Psoas muscle (tissue), 8 donors: ENCODE results near the gene LGALSL. TPM values are rescaled to one million over a fixed set of nuclear protein-coding genes. Genes with fewer than 3 reads are reported as not detected.

Experiments used
- ATAC-seq, 4 donors: fragments of 200-7000 bp; cut with Tn5 transposase; one replicate each; pipeline ENCODE4 v1.9.1; 2020; ENCODE audit warnings: moderate library complexity in 3 of 4, mild to moderate bottlenecking in 2 of 4
- DNase-seq, 2 donors: peaks; one replicate each; pipeline ENCODE4 v3.0.0-alpha.2; 2020
- H3K27ac ChIP-seq: fragments of 200-600 bp; one replicate; pipeline ENCODE4 v1.8.0; 2022
- H3K27me3 ChIP-seq, 3 donors: fragments of 200-600 bp in 1 of 3; one replicate each; pipeline versions ENCODE4 v1.6.1 to v1.8.0; 2013 to 2022; ENCODE audit warnings: low read length in 2 of 3, mild to moderate bottlenecking in 2 of 3, moderate library complexity in 1 of 3; ENCODE audit not compliant: insufficient read depth in 3 of 3
- H3K36me3 ChIP-seq, 2 donors: fragments of 200-600 bp in 1 of 2; one replicate each; pipeline versions ENCODE4 v1.6.1 to v1.8.0; 2013 to 2022; ENCODE audit warnings: low read depth in 1 of 2, mild to moderate bottlenecking in 1 of 2, moderate library complexity in 1 of 2; ENCODE audit not compliant: insufficient read depth in 1 of 2
- H3K4me1 ChIP-seq: fragments of 200-600 bp; one replicate; pipeline ENCODE4 v1.8.0; 2022
- H3K4me3 ChIP-seq: fragments of 200-600 bp; one replicate; pipeline ENCODE4 v1.8.0; 2022; ENCODE audit warnings: mild to moderate bottlenecking
- H3K9me3 ChIP-seq: fragments of 200-600 bp; one replicate; pipeline ENCODE4 v1.8.0; 2022
- WGBS, 3 donors: extraction: QIAGEN DNeasy Blood & Tissue Kit; methylation state at CpG; one replicate each; pipeline versions ENCODE4 v1.1.6 to v1.1.7; 2013; 5-methylcytosine and 5-hydroxymethylcytosine counted together
- intact Hi-C, 2 donors: fragments of 100-400 bp; cut with DNase I; formaldehyde crosslinking; loops; one replicate each; pipeline versions ENCODE4 v1.11.0 to v1.14.2; 2022
- polyA plus RNA-seq, 3 donors: library from polyadenylated mRNA; stranded (reverse); fragments of 200-250 nt; gene quantifications; one replicate each; pipeline ENCODE4 v1.2.3, GENCODE V29; 2013
- total RNA-seq, 4 donors: library from RNA; stranded (reverse); fragmentation: NEBNext Ultra II Directional in 2 of 4; extraction: Animal tissue kit (Norgen Biotek cat#: 25700) in 2 of 4; gene quantifications; one replicate each; pipeline versions ENCODE4 v1.2.1 to v1.2.4, GENCODE V29; 2021 to 2023
- TF ChIP-seq, protein P1 (sequence below): fragments of 200-600 bp; IDR thresholded peaks from one replicate; pipeline ENCODE4 v1.8.0; 2022; ENCODE audit warnings: antibody characterized with exemption
- donor health status: healthy with polysubstance abuse.
- donor health status: DM: no; HTN: no; CAD: no; lungs with moderate emphysema.
- donor health status: Bipolar disorder and iron deficiency.
- donor health status: healthy.
- donor health status: DM: yes; HTN: yes; CAD: no.
- donor health status: DM: no; HTN: no; CAD: no.
- donor health status: DM: no; HTN: no; CAD: no.
- donor health status: DM: yes; HTN: yes; CAD: no.

Gene LGALSL
- total and polyA plus RNA-seq, 7 donors: 3.6 to 30.9 (median 11.4) TPM

DNA sequence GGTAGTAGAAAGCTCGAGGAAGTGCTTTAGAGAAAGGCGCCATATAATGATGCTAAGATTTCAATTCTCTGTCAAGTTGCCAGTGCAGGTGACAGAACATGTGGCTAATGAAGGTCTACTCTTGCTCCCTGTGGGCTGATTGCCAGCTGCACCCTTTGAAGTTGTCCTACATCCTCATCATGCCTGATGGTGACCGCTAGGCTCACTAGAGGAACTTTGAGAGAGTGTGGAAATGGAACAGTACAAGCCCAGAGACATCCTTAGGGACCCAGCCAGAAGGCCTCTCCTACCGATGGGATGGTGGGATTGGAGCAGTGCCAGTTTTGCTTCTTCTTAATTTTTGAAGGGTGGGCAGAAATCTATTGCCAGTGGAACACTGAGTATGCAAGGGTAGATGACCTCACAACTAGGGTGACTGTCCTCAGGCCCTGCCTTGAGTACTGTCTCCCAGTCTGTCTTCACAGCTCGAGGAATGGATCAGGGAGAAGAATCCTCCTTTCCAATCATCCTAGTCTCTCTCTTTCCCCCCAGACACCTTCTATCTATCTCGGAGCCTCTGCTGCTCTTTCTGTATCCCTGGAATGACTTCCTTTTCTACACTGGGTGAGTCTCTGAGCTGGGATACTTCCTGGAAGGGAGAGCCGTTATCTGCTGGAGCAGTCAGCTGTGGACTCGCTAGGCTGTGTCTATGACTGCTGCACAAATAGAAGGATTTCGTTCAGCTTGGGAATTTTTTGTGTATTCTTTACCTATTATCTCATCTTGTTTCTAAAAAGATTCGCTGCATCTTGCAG lies 33.5 kb downstream of the LGALSL start:
- peak in 3 of 4 donors; percentile 20 to 47 (median 27) for ATAC-seq
- H3K4me1 ChIP-seq: peaks cover 8% of the 10 kb centered on the region
- TF ChIP-seq, protein P1, sequence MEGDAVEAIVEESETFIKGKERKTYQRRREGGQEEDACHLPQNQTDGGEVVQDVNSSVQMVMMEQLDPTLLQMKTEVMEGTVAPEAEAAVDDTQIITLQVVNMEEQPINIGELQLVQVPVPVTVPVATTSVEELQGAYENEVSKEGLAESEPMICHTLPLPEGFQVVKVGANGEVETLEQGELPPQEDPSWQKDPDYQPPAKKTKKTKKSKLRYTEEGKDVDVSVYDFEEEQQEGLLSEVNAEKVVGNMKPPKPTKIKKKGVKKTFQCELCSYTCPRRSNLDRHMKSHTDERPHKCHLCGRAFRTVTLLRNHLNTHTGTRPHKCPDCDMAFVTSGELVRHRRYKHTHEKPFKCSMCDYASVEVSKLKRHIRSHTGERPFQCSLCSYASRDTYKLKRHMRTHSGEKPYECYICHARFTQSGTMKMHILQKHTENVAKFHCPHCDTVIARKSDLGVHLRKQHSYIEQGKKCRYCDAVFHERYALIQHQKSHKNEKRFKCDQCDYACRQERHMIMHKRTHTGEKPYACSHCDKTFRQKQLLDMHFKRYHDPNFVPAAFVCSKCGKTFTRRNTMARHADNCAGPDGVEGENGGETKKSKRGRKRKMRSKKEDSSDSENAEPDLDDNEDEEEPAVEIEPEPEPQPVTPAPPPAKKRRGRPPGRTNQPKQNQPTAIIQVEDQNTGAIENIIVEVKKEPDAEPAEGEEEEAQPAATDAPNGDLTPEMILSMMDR: no peak
- no peaks in the 10 kb centered on the region for H3K27me3 ChIP-seq
- no peak overlapping the region for H3K4me3 ChIP-seq
- DNase-seq: no peak
- no peaks in the 10 kb centered on the region for H3K36me3 ChIP-seq
- WGBS, 3 donors: 58 to 63% (median 63%) methylated on average over 10 of the region's 10 CpGs
- no peak overlapping the region for H3K27ac ChIP-seq
- H3K9me3 ChIP-seq: no peaks in the 10 kb centered on the region
- intact Hi-C loops: loop anchor here (1.0 kb wide), 3 partner anchors 155 to 438 kb away; no protein-coding TSS in a partner anchor

- Histone ChIP-seq H3K36me3 (no peaks in the 10 kb centered on the region), H3K27me3 (no peaks in the 10 kb centered on the region), H3K9me3 (no peaks in the 10 kb centered on the region), H3K4me1 (peaks cover 8% of the 10 kb centered on the region), H3K4me3 (no peak overlapping the region), H3K27ac (no peak overlapping the region)
- intact Hi-C loops: loop anchor here in 1 of 2 donors (1.0 kb wide), 1 partner anchor 156 kb away; no protein-coding TSS in a partner anchor
- DNase-seq: peak; percentile 44 to 79
- WGBS, 3 donors: 51 to 53% (median 52%) methylated on average over 20 of the region's 20 CpGs
- TF ChIP-seq, protein P1: peak; percentile 96
- peak; percentile 75 to 92 (median 83) for ATAC-seq
Observed at GRCh38 chr2:64488050-64488974, 34.4 kb downstream of the LGALSL start.

GRCh38 chr2:64489081-64489751 lies 35.3 kb downstream of the LGALSL start:
- ATAC-seq (no peak), DNase-seq (no peak)
- H3K36me3 ChIP-seq: no peaks in the 10 kb centered on the region
- no peak overlapping the region for H3K27ac ChIP-seq
- H3K27me3 ChIP-seq: no peaks in the 10 kb centered on the region
- H3K4me1 ChIP-seq: peaks cover 8% of the 10 kb centered on the region
- 66 to 89% (median 88%) methylated on average over 5 of the region's 5 CpGs for WGBS, 3 donors
- no peak overlapping the region for H3K4me3 ChIP-seq
- TF ChIP-seq, protein P1: no peak
- intact Hi-C loops: no loop called here
- no peaks in the 10 kb centered on the region for H3K9me3 ChIP-seq

DNA sequence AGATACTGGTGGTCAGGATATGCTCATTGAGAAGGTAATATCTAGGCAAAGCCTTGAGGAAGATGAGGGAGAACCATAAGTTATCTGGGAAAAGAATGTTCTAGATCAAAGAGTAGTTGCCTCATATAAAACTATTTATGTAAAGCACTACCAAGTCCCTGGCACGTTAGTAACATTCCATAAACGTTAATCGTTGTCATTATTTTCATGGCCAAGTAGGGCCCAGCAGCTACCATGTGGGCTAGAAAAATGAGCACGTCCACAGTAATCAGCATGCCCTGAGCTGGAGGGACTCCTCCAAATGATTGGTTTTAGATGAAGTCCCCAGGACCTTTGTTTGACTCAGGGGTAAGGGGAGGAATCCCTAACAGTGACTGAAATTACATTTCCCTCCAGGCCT lies 37.5 kb downstream of the LGALSL start:
- Histone ChIP-seq H3K9me3 (no peaks in the 10 kb centered on the region), H3K4me1 (peaks cover 8% of the 10 kb centered on the region), H3K27me3 (no peaks in the 10 kb centered on the region), H3K27ac (no peak overlapping the region), H3K4me3 (no peak overlapping the region), H3K36me3 (no peaks in the 10 kb centered on the region)
- intact Hi-C loops: loop anchor here in 1 of 2 donors (10.0 kb wide), 1 partner anchor 437 kb away; no protein-coding TSS in a partner anchor
- WGBS, 3 donors: 38 to 47% (median 47%) methylated on average over 4 of the region's 4 CpGs
- TF ChIP-seq, protein P1: no peak
- DNase-seq: no peak
- peak in 1 of 4 donors; percentile 63 for ATAC-seq
